Posterior cingulate gyrus (tissue), 11 donors: ENCODE results near the gene ANKRD13B.
"Not testable (repeated sequence)": the region's sequence is repeated elsewhere in the genome, so short reads cannot be mapped to it uniquely, and the experiment has no call there.

Source experiments
- DNase-seq, 10 donors: peaks; one replicate each; pipeline versions ENCODE4 v3.0.0 to v3.0.0-alpha.2; 2020 to 2021; ENCODE audit warnings: mixed read lengths in 3 of 10
- intact Hi-C: fragments of 100-400 bp; cut with DNase I; formaldehyde crosslinking; loops from one replicate; pipeline ENCODE4 v1.15.1; 2023

The ANKRD13B gene

DNA sequence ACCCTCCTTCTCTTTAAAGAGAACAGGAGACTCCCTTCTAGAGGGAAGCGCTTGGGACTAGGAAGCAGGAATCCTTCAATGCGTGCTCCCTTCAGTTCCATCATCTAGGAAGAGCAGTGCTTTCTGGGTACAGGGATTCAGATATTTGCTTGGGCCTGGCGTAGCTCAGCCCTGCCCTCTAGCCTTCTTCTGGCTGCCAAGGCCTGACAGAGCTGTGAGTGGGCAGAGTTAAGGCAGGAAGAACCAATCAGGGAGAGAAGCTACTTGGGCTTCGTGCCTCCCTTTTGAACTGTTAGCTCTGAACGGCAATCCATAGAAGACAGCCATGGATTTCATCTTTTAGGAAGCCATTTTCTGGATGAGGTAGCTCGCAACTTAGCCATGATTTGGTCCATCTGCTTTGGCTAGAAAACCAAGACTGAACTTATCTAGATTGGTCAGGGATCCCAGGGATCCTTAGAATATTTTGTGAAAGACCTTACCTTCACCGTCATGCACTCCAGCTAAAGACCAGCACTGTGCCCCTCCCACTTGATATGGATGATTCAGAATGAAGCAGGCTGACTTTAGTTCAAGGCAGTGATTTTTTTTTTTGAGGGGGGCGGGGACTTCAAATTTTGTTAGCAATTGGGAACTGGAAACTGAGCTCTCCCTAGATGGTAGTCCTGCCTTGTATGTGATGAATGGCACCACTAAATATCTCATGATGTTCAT lies 32.3 kb downstream of the ANKRD13B start:
- intact Hi-C loops: no loop called here
- DNase-seq: peak in 8 of 10 donors; percentile 28 to 95 (median 60)

- intact Hi-C loops: no loop called here
- DNase-seq: no peak
These were observed 35.0 kb downstream of the ANKRD13B start for GRCh38 chr17:29627951-29628350.

DNA sequence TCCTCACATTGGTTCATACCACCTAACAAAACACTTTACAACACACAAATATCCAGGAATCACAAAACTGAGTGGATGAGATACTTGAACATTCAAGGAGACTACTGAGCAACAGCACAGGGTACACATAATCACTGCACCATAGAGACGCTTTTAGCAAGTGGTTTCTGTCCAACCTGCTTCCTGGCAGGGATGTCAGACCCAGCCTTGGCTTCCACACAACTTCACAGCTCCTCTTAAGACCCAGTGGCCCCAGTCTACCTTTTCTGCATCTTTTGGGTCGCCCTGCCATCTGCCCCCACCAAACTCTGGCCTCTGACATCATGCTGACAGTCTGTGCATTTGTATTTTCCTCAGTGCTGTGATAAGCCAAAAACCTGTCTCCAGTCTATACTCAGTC lies 35.7 kb downstream of the ANKRD13B start:
- DNase-seq: no peak
- intact Hi-C loops: no loop called here

- intact Hi-C loops: loop anchor here (5.0 kb wide), 1 partner anchor 297 kb away; no protein-coding TSS in a partner anchor
- peak in 1 of 10 donors; percentile 9 for DNase-seq
These were observed 36.9 kb downstream of the ANKRD13B start for GRCh38 chr17:29629839-29630238.

GRCh38 chr17:29630630-29631193 lies 37.8 kb downstream of the ANKRD13B start:
- intact Hi-C loops: loop anchor here (5.0 kb wide), 1 partner anchor 297 kb away; no protein-coding TSS in a partner anchor
- peak in 1 of 10 donors; percentile 33 for DNase-seq

DNA sequence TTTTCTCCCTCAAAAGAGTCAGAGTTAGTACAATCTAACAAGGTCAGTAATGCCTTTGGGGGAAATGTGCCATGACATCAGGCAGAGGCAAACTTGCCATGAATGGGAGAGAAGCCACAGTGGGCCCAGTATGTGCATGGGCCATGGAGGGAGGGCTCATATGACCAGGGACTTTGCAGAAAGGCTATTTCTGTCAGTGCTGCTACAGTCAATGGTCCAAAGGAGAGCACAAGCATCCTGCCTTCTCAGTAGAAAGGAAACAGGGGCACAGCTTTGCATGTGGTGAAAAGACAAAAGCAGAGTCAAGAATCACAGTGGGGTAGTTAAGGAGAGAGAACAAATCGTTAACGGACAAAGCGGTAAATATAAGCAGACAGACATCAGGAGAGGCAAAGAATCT lies 41.0 kb downstream of the ANKRD13B start:
- peak in 1 of 10 donors; percentile 14 for DNase-seq
- intact Hi-C loops: loop anchor here (5.0 kb wide), 1 partner anchor 293 kb away; no protein-coding TSS in a partner anchor

GRCh38 chr17:29640413-29640812 lies 47.5 kb downstream of the ANKRD13B start:
- peak in 1 of 10 donors; percentile 4 for DNase-seq
- intact Hi-C loops: loop anchor here (10.0 kb wide), 1 partner anchor 54 kb away; no protein-coding TSS in a partner anchor

DNA sequence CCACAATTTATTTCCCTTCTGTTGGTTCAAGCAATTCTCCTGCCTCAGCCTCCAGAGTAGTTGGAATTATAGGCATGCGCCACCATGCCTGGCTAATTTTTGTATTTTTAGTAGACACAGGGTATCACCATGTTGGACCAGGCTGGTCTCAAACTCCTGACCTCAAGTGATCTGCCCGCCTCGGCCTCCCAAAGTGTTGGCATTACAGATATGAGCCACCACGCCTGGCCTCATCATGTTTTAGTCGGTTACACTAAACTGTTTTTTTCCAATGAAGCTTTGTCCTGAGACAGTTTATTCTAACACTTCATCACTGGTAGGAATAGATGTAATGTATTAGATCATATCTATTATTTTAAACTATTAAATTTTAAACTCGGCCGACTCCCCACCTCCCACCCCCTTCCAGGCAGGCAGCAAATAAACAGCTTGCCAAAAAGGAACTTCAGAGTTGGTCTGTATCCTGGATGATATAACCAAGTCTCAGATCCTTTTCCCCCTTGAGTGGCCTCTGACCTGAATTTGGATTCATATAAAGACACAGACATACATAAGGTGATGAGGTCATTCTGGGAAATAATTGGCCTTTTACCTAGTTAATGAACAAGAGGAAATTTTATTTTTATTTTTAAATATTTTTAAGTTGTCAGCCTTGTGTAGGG lies 48.2 kb downstream of the ANKRD13B start:
- intact Hi-C loops: loop anchor here (10.0 kb wide), 1 partner anchor 54 kb away; no protein-coding TSS in a partner anchor
- peak in 1 of 10 donors; percentile 2 for DNase-seq

- no peak for DNase-seq
- intact Hi-C loops: loop anchor here (10.0 kb wide), 1 partner anchor 53 kb away; no protein-coding TSS in a partner anchor
These were observed 49.3 kb downstream of the ANKRD13B start for GRCh38 chr17:29642171-29642611.

DNA sequence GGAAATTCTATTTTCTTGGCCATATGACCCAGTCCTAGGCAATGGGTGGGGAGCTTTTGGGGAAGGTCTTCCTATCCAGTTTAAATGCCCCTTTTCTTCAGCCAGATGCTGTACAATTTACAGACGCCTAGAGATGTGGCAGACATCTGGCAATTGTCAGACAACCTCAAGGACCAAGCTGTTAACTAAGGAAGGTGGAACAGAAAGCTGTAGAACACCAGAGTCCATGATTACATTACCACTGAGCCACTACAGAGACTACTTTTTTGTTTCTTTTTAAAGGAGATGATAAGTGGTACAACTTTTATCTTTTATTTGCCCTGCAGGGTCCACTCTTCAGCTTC lies 50.9 kb downstream of the ANKRD13B start:
- no peak for DNase-seq
- intact Hi-C loops: loop anchor here (10.0 kb wide), 1 partner anchor 51 kb away; no protein-coding TSS in a partner anchor

GRCh38 chr17:29645515-29646051 lies 52.7 kb downstream of the ANKRD13B start:
- peak in 3 of 10 donors; percentile 34 to 75 (median 38) for DNase-seq
- intact Hi-C loops: loop anchor here (10.0 kb wide), 1 partner anchor 49 kb away; no protein-coding TSS in a partner anchor

GRCh38 chr17:29648005-29648404 lies 55.1 kb downstream of the ANKRD13B start:
- intact Hi-C loops: loop anchor here (10.0 kb wide), 1 partner anchor 47 kb away; no protein-coding TSS in a partner anchor
- peak in 1 of 10 donors; percentile 6 for DNase-seq

GRCh38 chr17:29649359-29649758 lies 56.4 kb downstream of the ANKRD13B start:
- peak in 1 of 10 donors; percentile 8 for DNase-seq
- intact Hi-C loops: loop anchor here (10.0 kb wide), 1 partner anchor 45 kb away; no protein-coding TSS in a partner anchor

DNA sequence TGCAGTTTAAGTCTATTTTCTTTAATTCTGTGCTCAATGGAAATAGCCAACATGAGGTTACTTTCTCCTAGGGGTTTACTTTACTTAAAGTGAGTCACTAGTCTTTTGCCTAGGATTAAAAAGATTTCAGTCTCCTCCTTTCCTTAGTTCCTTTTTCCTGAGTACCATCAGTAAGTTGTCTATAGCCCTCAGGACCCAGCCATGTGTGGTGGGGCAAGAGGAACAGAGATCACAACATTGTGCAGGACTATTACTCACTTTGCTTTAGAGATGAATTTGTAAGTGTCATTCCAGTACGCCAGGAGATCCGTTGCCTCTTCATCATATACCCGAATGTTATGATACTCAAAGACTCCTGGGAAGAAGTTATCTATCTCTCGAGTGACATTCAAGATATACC lies 57.5 kb downstream of the ANKRD13B start:
- intact Hi-C loops: no loop called here
- DNase-seq: no peak

- not testable (repeated sequence) for DNase-seq
These were observed 59.0 kb downstream of the ANKRD13B start for GRCh38 chr17:29651913-29652312.

DNA sequence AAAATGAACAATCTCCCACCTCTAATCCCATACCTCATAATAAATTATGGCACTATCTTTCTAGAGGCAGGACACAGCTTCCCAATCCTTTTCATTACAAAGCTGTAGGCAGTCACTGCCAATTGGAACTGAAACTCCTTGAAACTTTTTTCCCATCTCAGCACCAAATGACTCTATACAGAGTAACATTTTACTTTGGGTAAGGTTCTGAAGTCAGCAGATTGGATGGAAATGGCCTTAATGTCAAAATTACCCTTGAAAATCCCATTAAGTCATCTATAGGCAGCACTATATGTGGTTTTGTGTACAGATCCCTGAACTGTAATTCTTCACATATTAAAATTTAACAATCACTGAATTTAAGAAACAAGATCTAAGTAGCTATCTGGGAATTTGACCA lies 60.0 kb downstream of the ANKRD13B start:
- intact Hi-C loops: no loop called here
- no peak for DNase-seq

More at GRCh38 chr17:29651913-29652312, 59.0 kb downstream of the ANKRD13B start:
- intact Hi-C loops: not testable (repeated sequence)

DNA sequence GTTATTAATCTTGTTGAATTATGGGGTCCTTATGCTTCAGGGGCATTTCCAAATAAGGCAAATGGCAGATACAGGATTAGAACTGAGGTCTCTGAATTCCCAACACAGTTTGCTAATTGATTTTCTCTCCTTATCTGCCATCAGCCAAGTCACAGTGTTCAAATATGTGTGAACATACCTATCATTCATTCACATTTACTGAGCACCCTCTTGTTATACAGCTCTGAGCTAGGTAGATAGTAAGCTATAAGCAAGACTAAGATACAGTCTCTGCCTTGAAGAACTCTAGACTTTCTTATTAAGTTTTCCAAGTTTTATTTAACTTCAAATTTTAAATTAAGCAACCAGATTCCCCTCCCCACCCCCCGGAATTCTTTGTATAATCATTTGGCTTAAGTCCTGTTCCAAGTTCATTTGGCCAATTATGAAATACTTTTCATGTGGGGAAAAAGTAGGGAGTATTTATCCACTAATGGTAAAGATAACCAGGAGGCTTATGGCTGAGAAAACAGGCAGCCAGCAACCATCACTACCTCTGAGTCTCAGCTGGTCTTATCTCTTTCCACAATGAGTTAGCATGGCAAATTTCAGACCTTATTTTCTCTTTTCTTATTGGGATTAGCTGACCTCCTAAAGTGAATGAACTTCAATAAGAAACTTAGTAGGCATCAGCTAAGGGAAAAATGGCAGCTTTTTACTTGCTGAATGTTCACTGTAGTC lies 61.2 kb downstream of the ANKRD13B start:
- DNase-seq: no peak
- intact Hi-C loops: no loop called here

GRCh38 chr17:29655323-29655722 lies 62.4 kb downstream of the ANKRD13B start:
- no peak for DNase-seq
- intact Hi-C loops: no loop called here

- intact Hi-C loops: no loop called here
- DNase-seq: no peak
These were observed 66.2 kb downstream of the ANKRD13B start for GRCh38 chr17:29659155-29659554.

GRCh38 chr17:29661213-29661612 lies 68.3 kb downstream of the ANKRD13B start:
- intact Hi-C loops: no loop called here
- DNase-seq: no peak
